Naive thymus-derived CD4-positive, alpha-beta T cell (primary cell): Measurements from ENCODE around the gene ZDHHC7. TPM values are rescaled to one million over a fixed set of nuclear protein-coding genes. Genes with fewer than 3 reads are reported as not detected.
A peak's percentile ranks its signal among the peaks of the same experiment; 100 is the strongest.

Experiments
- ATAC-seq: fragments of 150-1000 bp; cut with Tn5 transposase; 2 replicates; pipeline ENCODE4 v1.10.0; 2021; ENCODE audit warnings: mild to moderate bottlenecking, moderate library complexity
- CTCF ChIA-PET: fragments of 350-600 bp; sonication (Branson Sonifier 250); formaldehyde crosslinking; loops from one replicate; lab custom pipeline; 2021; ENCODE audit warnings: antibody characterized with exemption; lab: Charles Lee
- POLR2A ChIA-PET: fragments of 350-600 bp; sonication (Branson Sonifier 250); formaldehyde crosslinking; loops from one replicate; lab custom pipeline; 2021; ENCODE audit warnings: antibody characterized with exemption, inconsistent platforms; lab: Charles Lee
- DNase-seq, 9 donors: peaks; one replicate each; pipeline versions ENCODE4 v3.0.0 to v3.0.0-alpha.2; 2020 to 2022; ENCODE audit warnings: mixed read lengths in 1 of 9
- H3K27ac ChIP-seq: one replicate; pipeline ENCODE4 v1.7.0; 2013; ENCODE audit warnings: mild to moderate bottlenecking, low read depth, low read length, moderate library complexity
- H3K27me3 ChIP-seq, 2 donors: one replicate each; pipeline ENCODE4 v1.7.0; 2013; ENCODE audit warnings: low read length in 2 of 2, mild to moderate bottlenecking in 2 of 2, moderate library complexity in 2 of 2; ENCODE audit not compliant: control insufficient read depth in 2 of 2, insufficient read depth in 2 of 2
- H3K36me3 ChIP-seq, 3 experiments: 1 replicate in 2 of 3; 2 replicates in 1 of 3; pipeline ENCODE4 v1.7.0; 2013; ENCODE audit warnings: low read length in 3 of 3, mild to moderate bottlenecking in 3 of 3, moderate library complexity in 1 of 3; ENCODE audit not compliant: insufficient read depth in 3 of 3, control insufficient read depth in 2 of 3
- H3K4me1 ChIP-seq, 2 donors: one replicate each; pipeline ENCODE4 v1.7.0; 2013; ENCODE audit warnings: low read length in 2 of 2, mild to moderate bottlenecking in 2 of 2, moderate library complexity in 1 of 2; ENCODE audit not compliant: control insufficient read depth in 2 of 2, insufficient read depth in 2 of 2
- H3K4me3 ChIP-seq: 2 replicates; pipeline ENCODE4 v1.7.0; 2013; ENCODE audit warnings: mild to moderate bottlenecking, low read length
- H3K9me3 ChIP-seq, 3 experiments: 1 replicate in 2 of 3; 2 replicates in 1 of 3; pipeline ENCODE4 v1.7.0; 2013; ENCODE audit warnings: low read length in 3 of 3; ENCODE audit not compliant: control insufficient read depth in 2 of 3
- H3K27ac Mint-ChIP-seq, 9 donors: one replicate each; pipeline ENCODE4 v1.8.0; 2020 to 2022; ENCODE audit warnings: mixed read lengths in 9 of 9, mild to moderate bottlenecking in 8 of 9, moderate library complexity in 5 of 9, inconsistent platforms in 2 of 9
- H3K27me3 Mint-ChIP-seq, 5 donors: one replicate each; pipeline ENCODE4 v1.8.0; 2021 to 2022; ENCODE audit warnings: mixed read lengths in 5 of 5, mild to moderate bottlenecking in 1 of 5
- H3K36me3 Mint-ChIP-seq, 5 donors: one replicate each; pipeline ENCODE4 v1.8.0; 2020 to 2022; ENCODE audit warnings: mixed read lengths in 5 of 5, mild to moderate bottlenecking in 3 of 5, inconsistent platforms in 1 of 5
- H3K4me1 Mint-ChIP-seq, 7 donors: one replicate each; pipeline ENCODE4 v1.8.0; 2020 to 2022; ENCODE audit warnings: mixed read lengths in 7 of 7, mild to moderate bottlenecking in 3 of 7, inconsistent platforms in 1 of 7
- H3K4me3 Mint-ChIP-seq, 10 donors: one replicate each; pipeline ENCODE4 v1.8.0; 2020 to 2022; ENCODE audit warnings: mild to moderate bottlenecking in 10 of 10, mixed read lengths in 10 of 10, moderate library complexity in 6 of 10, inconsistent platforms in 2 of 10
- H3K9me3 Mint-ChIP-seq, 11 donors: one replicate each; pipeline ENCODE4 v1.8.0; 2020 to 2022; ENCODE audit warnings: mixed read lengths in 11 of 11, mild to moderate bottlenecking in 4 of 11, inconsistent platforms in 1 of 11, moderate library complexity in 1 of 11
- intact Hi-C, 2 donors: fragments of 100-400 bp; cut with micrococcal nuclease; formaldehyde crosslinking; loops; one replicate each; pipeline ENCODE4 v1.15.1; 2023
- polyA plus RNA-seq, 2 donors: library from polyadenylated mRNA; unstranded; fragments of 300-500 nt; fragmentation: Illumina TruSeq; gene quantifications; one replicate each; pipeline ENCODE4 v1.2.3, GENCODE V29; 2021
- total RNA-seq, 6 experiments: library from RNA in 5 of 6; stranded (reverse) in 5 of 6; gene quantifications; 1 replicate in 5 of 6; 2 replicates in 1 of 6; pipeline ENCODE4 v1.2.3 and lab custom pipeline; 2021 to 2026

The ZDHHC7 gene
- total and polyA plus RNA-seq, 7 experiments from 2014 or later = 31.7 to 62.2 (median 33.4) TPM

- peak overlapping the region in 8 of 10 donors; percentile 10 to 63 (median 56) for H3K4me3 Mint-ChIP-seq
- ATAC-seq (no peak), DNase-seq (no peak)
- intact Hi-C loops = no loop called here
- H3K4me1 Mint-ChIP-seq = peaks cover 53 to 80% (median 75%) of the 10 kb centered on the region in 7 donors
- no peaks in the 10 kb centered on the region for H3K27me3 Mint-ChIP-seq
- Histone ChIP-seq H3K27me3 (no peaks in the 10 kb centered on the region), H3K36me3 (peaks cover 0 to 8% (median 0%) of the 10 kb centered on the region in 3 experiments), H3K9me3 (no peaks in the 10 kb centered on the region), H3K4me1 (peaks cover 7 to 20% of the 10 kb centered on the region in 2 donors), H3K4me3 (no peak overlapping the region), H3K27ac (no peak overlapping the region)
- peak overlapping the region in 5 of 9 donors; percentile 22 to 78 (median 66) for H3K27ac Mint-ChIP-seq
- peaks cover 0 to 38% (median 4%) of the 10 kb centered on the region in 5 donors for H3K36me3 Mint-ChIP-seq
- peaks cover 0 to 1% (median 0%) of the 10 kb centered on the region in 11 donors for H3K9me3 Mint-ChIP-seq
- CTCF ChIA-PET = no interaction called here
- POLR2A ChIA-PET = no interaction called here
These were observed 8.3 kb downstream of the ZDHHC7 start for GRCh38 chr16:85003076-85003475.

DNA sequence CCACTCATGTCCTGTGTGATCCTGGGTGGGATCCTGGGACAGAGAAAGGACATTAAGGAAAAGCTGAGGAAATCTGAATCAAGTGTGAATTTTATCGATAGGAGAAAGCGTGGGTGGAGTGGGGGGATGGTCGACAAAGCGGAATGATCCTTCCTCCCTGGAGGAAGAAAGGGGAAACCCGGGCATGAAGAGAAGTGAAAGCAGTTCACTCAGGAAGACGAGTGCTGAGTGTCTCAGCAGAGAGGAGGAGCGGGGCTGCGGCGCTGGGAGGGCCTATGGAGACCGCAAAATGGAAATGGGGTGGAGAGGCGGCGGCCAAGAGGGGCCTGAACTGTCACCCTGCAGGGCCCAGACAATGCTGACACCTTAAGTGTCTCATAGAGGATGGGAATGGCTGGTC is 8.7 kb downstream of the ZDHHC7 start:
- ChIA-PET POLR2A (no interaction called here), CTCF (no interaction called here)
- Histone ChIP-seq H3K27ac (no peak overlapping the region), H3K4me3 (no peak overlapping the region), H3K27me3 (no peaks in the 10 kb centered on the region), H3K9me3 (no peaks in the 10 kb centered on the region), H3K36me3 (peaks cover 0 to 8% (median 0%) of the 10 kb centered on the region in 3 experiments), H3K4me1 (peaks cover 6 to 20% of the 10 kb centered on the region in 2 donors)
- peak; percentile 75 for ATAC-seq
- no peaks in the 10 kb centered on the region for H3K27me3 Mint-ChIP-seq
- intact Hi-C loops = no loop called here
- H3K9me3 Mint-ChIP-seq = peaks cover 0 to 1% (median 0%) of the 10 kb centered on the region in 11 donors
- H3K4me3 Mint-ChIP-seq = peak overlapping the region in 9 of 10 donors; percentile 6 to 63 (median 56)
- H3K36me3 Mint-ChIP-seq = peaks cover 0 to 38% (median 4%) of the 10 kb centered on the region in 5 donors
- no peak for DNase-seq
- peak overlapping the region in 8 of 9 donors; percentile 13 to 78 (median 44) for H3K27ac Mint-ChIP-seq
- peaks cover 51 to 75% (median 70%) of the 10 kb centered on the region in 7 donors for H3K4me1 Mint-ChIP-seq

GRCh38 chr16:85002099-85002541 is 9.2 kb downstream of the ZDHHC7 start:
- peaks cover 6 to 20% of the 10 kb centered on the region in 2 donors for H3K4me1 ChIP-seq
- peak overlapping the region in 6 of 9 donors; percentile 13 to 76 (median 45) for H3K27ac Mint-ChIP-seq
- POLR2A ChIA-PET = no interaction called here

DNA sequence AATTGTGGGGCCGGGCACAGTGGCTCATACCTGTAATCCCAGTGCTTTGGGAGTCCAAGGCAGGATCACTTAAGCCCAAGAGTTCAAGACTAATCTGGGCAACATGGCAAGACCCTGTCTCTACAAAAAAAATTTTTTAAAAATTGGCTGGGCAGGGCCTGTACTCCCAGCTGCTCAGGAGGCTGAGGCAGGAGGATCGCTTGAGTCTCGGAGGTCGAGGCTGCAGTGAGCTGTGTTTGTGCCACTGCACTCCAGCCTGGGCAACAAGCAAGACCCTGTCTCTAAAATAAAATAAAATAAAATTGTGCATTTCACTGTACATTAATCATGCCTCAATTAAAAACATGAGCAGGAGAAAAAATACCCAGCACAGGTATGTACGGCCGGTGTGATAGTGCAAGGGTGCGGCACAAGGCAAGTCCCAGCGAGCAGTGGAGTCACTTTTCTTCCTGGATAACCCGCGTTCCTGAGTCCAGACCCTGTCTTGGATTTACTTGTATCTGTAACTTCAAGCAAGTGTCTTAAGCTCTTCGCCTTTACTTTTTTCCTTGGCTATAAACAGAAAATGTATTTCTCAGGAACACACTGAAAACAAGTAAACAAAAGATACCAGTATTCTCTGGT is 11.4 kb downstream of the ZDHHC7 start:
- H3K4me1 Mint-ChIP-seq = peaks cover 40 to 60% (median 53%) of the 10 kb centered on the region in 7 donors
- no peaks in the 10 kb centered on the region for H3K9me3 ChIP-seq
- no peak overlapping the region for H3K4me3 Mint-ChIP-seq
- H3K4me1 ChIP-seq = peaks cover 5 to 13% of the 10 kb centered on the region in 2 donors
- no peaks in the 10 kb centered on the region for H3K27me3 Mint-ChIP-seq
- DNase-seq (no peak), ATAC-seq (no peak)
- peaks cover 0 to 29% (median 5%) of the 10 kb centered on the region in 5 donors for H3K36me3 Mint-ChIP-seq
- H3K27ac Mint-ChIP-seq = no peak overlapping the region
- POLR2A ChIA-PET = interaction anchor here (0.5 kb wide), 1 partner anchor 312 kb away, joined by 3 read pairs; no protein-coding TSS in a partner anchor
- CTCF ChIA-PET = no interaction called here
- intact Hi-C loops = no loop called here
- H3K9me3 Mint-ChIP-seq = peaks cover 0 to 1% (median 0%) of the 10 kb centered on the region in 11 donors
- H3K27me3 ChIP-seq = no peaks in the 10 kb centered on the region
- peaks cover 0 to 22% (median 0%) of the 10 kb centered on the region in 3 experiments for H3K36me3 ChIP-seq
- H3K27ac ChIP-seq = no peak overlapping the region
- H3K4me3 ChIP-seq = no peak overlapping the region

More at GRCh38 chr16:85002099-85002541, 9.2 kb downstream of the ZDHHC7 start:
- Mint-ChIP-seq H3K36me3 (peaks cover 0 to 35% (median 4%) of the 10 kb centered on the region in 5 donors), H3K27me3 (no peaks in the 10 kb centered on the region), H3K4me3 (peak overlapping the region in 8 of 10 donors; percentile 3 to 63 (median 48)), H3K4me1 (peaks cover 48 to 70% (median 66%) of the 10 kb centered on the region in 7 donors), H3K9me3 (peaks cover 0 to 1% (median 0%) of the 10 kb centered on the region in 11 donors)
- DNase-seq (no peak), ATAC-seq (no peak)
- H3K4me3 ChIP-seq = no peak overlapping the region
- peaks cover 0 to 8% (median 0%) of the 10 kb centered on the region in 3 experiments for H3K36me3 ChIP-seq
- intact Hi-C loops = no loop called here
- CTCF ChIA-PET = no interaction called here
- no peaks in the 10 kb centered on the region for H3K27me3 ChIP-seq
- no peak overlapping the region for H3K27ac ChIP-seq
- H3K9me3 ChIP-seq = no peaks in the 10 kb centered on the region

GRCh38 chr16:84999200-84999599 is 12.1 kb downstream of the ZDHHC7 start:
- peaks cover 3 to 8% of the 10 kb centered on the region in 2 donors for H3K4me1 ChIP-seq
- Mint-ChIP-seq H3K36me3 (peaks cover 0 to 30% (median 7%) of the 10 kb centered on the region in 5 donors), H3K4me1 (peaks cover 34 to 57% (median 46%) of the 10 kb centered on the region in 7 donors), H3K27me3 (no peaks in the 10 kb centered on the region), H3K4me3 (no peak overlapping the region), H3K9me3 (peaks cover 0 to 1% (median 0%) of the 10 kb centered on the region in 11 donors), H3K27ac (peak overlapping the region in 2 of 9 donors; percentile 9 to 38)
- peaks cover 0 to 30% (median 8%) of the 10 kb centered on the region in 3 experiments for H3K36me3 ChIP-seq
- intact Hi-C loops = no loop called here
- no peak for ATAC-seq
- ChIA-PET POLR2A (no interaction called here), CTCF (no interaction called here)
- no peak for DNase-seq
- H3K27ac ChIP-seq = no peak overlapping the region
- no peak overlapping the region for H3K4me3 ChIP-seq
- no peaks in the 10 kb centered on the region for H3K27me3 ChIP-seq
- no peaks in the 10 kb centered on the region for H3K9me3 ChIP-seq

DNA sequence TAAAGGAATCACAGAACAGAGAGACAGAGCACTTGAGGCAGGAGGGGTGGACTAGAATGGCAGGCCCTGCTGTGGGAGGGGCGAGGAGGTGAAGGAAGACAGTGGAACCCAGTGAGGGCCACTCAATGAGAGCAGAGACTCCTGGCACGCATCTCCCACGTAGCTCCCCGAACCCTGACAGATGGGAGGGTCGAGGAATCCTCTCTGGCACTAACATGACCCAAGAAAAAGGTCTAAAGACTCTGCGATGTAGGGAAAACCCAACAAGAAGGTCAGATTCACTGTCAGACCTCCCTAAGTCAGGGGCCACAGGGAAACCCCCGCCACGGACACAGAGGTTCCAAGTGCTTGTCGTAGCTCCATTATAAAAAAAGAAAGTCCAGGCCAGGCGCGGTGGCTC is 15.0 kb downstream of the ZDHHC7 start:
- H3K9me3 Mint-ChIP-seq = peaks cover 0 to 1% (median 0%) of the 10 kb centered on the region in 11 donors
- no peaks in the 10 kb centered on the region for H3K27me3 ChIP-seq
- no peak overlapping the region for H3K4me3 ChIP-seq
- H3K36me3 ChIP-seq = peaks cover 0 to 51% (median 12%) of the 10 kb centered on the region in 3 experiments
- no peaks in the 10 kb centered on the region for H3K9me3 ChIP-seq
- H3K27me3 Mint-ChIP-seq = no peaks in the 10 kb centered on the region
- H3K4me1 ChIP-seq = peaks cover 0 to 3% of the 10 kb centered on the region in 2 donors
- peaks cover 0 to 26% (median 7%) of the 10 kb centered on the region in 5 donors for H3K36me3 Mint-ChIP-seq
- peaks cover 7 to 30% (median 18%) of the 10 kb centered on the region in 7 donors for H3K4me1 Mint-ChIP-seq
- ChIA-PET CTCF (interaction anchor here (0.5 to 2.0 kb wide), 2 partner anchors 25 to 44 kb away, joined by 3 to 4 read pairs; no protein-coding TSS in a partner anchor), POLR2A (interaction anchor here (0.7 to 1.0 kb wide), 2 partner anchors 9 to 14 kb away, joined by 3 read pairs; no protein-coding TSS in a partner anchor)
- peak overlapping the region in 1 of 9 donors; percentile 18 for H3K27ac Mint-ChIP-seq
- DNase-seq (no peak), ATAC-seq (no peak)
- intact Hi-C loops = no loop called here
- no peak overlapping the region for H3K27ac ChIP-seq
- no peak overlapping the region for H3K4me3 Mint-ChIP-seq
